Retina (tissue), 1 donor: ENCODE measurements around the gene ASB2.

Experiments used
- DNase-seq: peaks from one replicate; pipeline ENCODE4 v3.0.0-alpha.2; 2016

ASB2 gene

GRCh38 chr14:93960108-93960475 is 16.3 kb downstream of the ASB2 start:
- no peak for DNase-seq

GRCh38 chr14:93959239-93960107 is 16.9 kb downstream of the ASB2 start:
- DNase-seq = no peak

GRCh38 chr14:93958567-93959238 is 17.7 kb downstream of the ASB2 start:
- no peak for DNase-seq

- DNase-seq = no peak
Observed at GRCh38 chr14:93957751-93958566, 18.4 kb downstream of the ASB2 start.

GRCh38 chr14:93957333-93957710 is 19.0 kb downstream of the ASB2 start:
- DNase-seq = no peak

GRCh38 chr14:93956514-93957332 is 19.6 kb downstream of the ASB2 start:
- no peak for DNase-seq

- no peak for DNase-seq
Observed at GRCh38 chr14:93955850-93956481, 20.4 kb downstream of the ASB2 start.

- DNase-seq = no peak
Observed at GRCh38 chr14:93954900-93955849, 21.2 kb downstream of the ASB2 start.

- DNase-seq = no peak
Observed at GRCh38 chr14:93954516-93954830, 21.9 kb downstream of the ASB2 start.

GRCh38 chr14:93953739-93954515 is 22.4 kb downstream of the ASB2 start:
- DNase-seq = no peak

- DNase-seq = no peak
Observed at GRCh38 chr14:93953263-93953662, 23.1 kb downstream of the ASB2 start.

- no peak for DNase-seq
Observed at GRCh38 chr14:93952829-93953228, 23.5 kb downstream of the ASB2 start.

- no peak for DNase-seq
Observed at GRCh38 chr14:93951635-93952540, 24.5 kb downstream of the ASB2 start.

GRCh38 chr14:93950948-93951634 is 25.3 kb downstream of the ASB2 start:
- no peak for DNase-seq

GRCh38 chr14:93949511-93950075 is 26.8 kb downstream of the ASB2 start:
- DNase-seq = no peak

GRCh38 chr14:93947282-93947681 is 29.1 kb downstream of the ASB2 start:
- no peak for DNase-seq

- no peak for DNase-seq
Observed at GRCh38 chr14:93946541-93947090, 29.8 kb downstream of the ASB2 start.

- DNase-seq = no peak
Observed at GRCh38 chr14:93946104-93946503, 30.3 kb downstream of the ASB2 start.
